ENCODE results near the gene IMMP2L.
"Not testable (repeated sequence)": the region's sequence is repeated elsewhere in the genome, so short reads cannot be mapped to it uniquely, and the experiment has no call there.

Gene IMMP2L

GRCh38 chr7:111474723-111475418, 87.4 kb downstream of the IMMP2L start:
- Mint-ChIP-seq H3K36me3 (ENCODE audit: low read depth) (peaks cover 25% of the 10 kb centered on the region), H3K4me3 (no peak overlapping the region), H3K27me3 (no peaks in the 10 kb centered on the region), H3K27ac (no peak overlapping the region), H3K9me3 (peaks cover 12% of the 10 kb centered on the region), H3K4me1 (no peaks in the 10 kb centered on the region)
- DNase-seq (no peak), ATAC-seq (no peak)

- H3K27ac Mint-ChIP-seq, result no peak overlapping the region
- DNase-seq, result no peak
- no peak overlapping the region for H3K4me3 Mint-ChIP-seq
- no peaks in the 10 kb centered on the region for H3K4me1 Mint-ChIP-seq
- peaks cover 33% of the 10 kb centered on the region for H3K36me3 Mint-ChIP-seq (ENCODE audit: low read depth)
- no peak for ATAC-seq
- peaks cover 14% of the 10 kb centered on the region for H3K9me3 Mint-ChIP-seq
- H3K27me3 Mint-ChIP-seq, result no peaks in the 10 kb centered on the region
Observed at GRCh38 chr7:111473449-111474198, 88.7 kb downstream of the IMMP2L start.

GRCh38 chr7:111470998-111471397, 91.3 kb downstream of the IMMP2L start:
- Mint-ChIP-seq H3K36me3 (ENCODE audit: low read depth) (peaks cover 32% of the 10 kb centered on the region), H3K9me3 (peaks cover 19% of the 10 kb centered on the region), H3K4me1 (no peaks in the 10 kb centered on the region), H3K27me3 (no peaks in the 10 kb centered on the region), H3K4me3 (no peak overlapping the region), H3K27ac (no peak overlapping the region)
- DNase-seq (no peak), ATAC-seq (no peak)

GRCh38 chr7:111469894-111470293, 92.4 kb downstream of the IMMP2L start:
- not testable (repeated sequence) for H3K4me3 Mint-ChIP-seq, H3K4me1 Mint-ChIP-seq, DNase-seq, H3K27me3 Mint-ChIP-seq, H3K27ac Mint-ChIP-seq, ATAC-seq
- Mint-ChIP-seq H3K36me3 (ENCODE audit: low read depth) (peaks cover 32% of the 10 kb centered on the region), H3K9me3 (peaks cover 19% of the 10 kb centered on the region)

GRCh38 chr7:111465774-111466173, 96.5 kb downstream of the IMMP2L start:
- H3K27me3 Mint-ChIP-seq, H3K4me3 Mint-ChIP-seq, ATAC-seq, H3K27ac Mint-ChIP-seq, DNase-seq, H3K4me1 Mint-ChIP-seq: not testable (repeated sequence)
- peaks cover 13% of the 10 kb centered on the region for H3K9me3 Mint-ChIP-seq
- peaks cover 20% of the 10 kb centered on the region for H3K36me3 Mint-ChIP-seq (ENCODE audit: low read depth)

- no peaks in the 10 kb centered on the region for H3K9me3 Mint-ChIP-seq
- no peak overlapping the region for H3K4me3 Mint-ChIP-seq
- H3K4me1 Mint-ChIP-seq, result no peaks in the 10 kb centered on the region
- no peaks in the 10 kb centered on the region for H3K27me3 Mint-ChIP-seq
- DNase-seq (no peak), ATAC-seq (no peak)
- peaks cover 8% of the 10 kb centered on the region for H3K36me3 Mint-ChIP-seq (ENCODE audit: low read depth)
- H3K27ac Mint-ChIP-seq, result no peak overlapping the region
Observed at GRCh38 chr7:111460695-111461094, 101.6 kb downstream of the IMMP2L start.

GRCh38 chr7:111459757-111460280, 102.5 kb downstream of the IMMP2L start:
- ATAC-seq, result no peak

GRCh38 chr7:111459065-111459756, 103.1 kb downstream of the IMMP2L start:
- Mint-ChIP-seq H3K36me3 (ENCODE audit: low read depth) (peaks cover 8% of the 10 kb centered on the region), H3K9me3 (no peaks in the 10 kb centered on the region), H3K27me3 (no peaks in the 10 kb centered on the region), H3K4me1 (no peaks in the 10 kb centered on the region), H3K4me3 (no peak overlapping the region), H3K27ac (no peak overlapping the region)
- DNase-seq (no peak), ATAC-seq (no peak)

More at GRCh38 chr7:111459757-111460280, 102.5 kb downstream of the IMMP2L start:
- peaks cover 8% of the 10 kb centered on the region for H3K36me3 Mint-ChIP-seq (ENCODE audit: low read depth)
- no peak for DNase-seq
- H3K4me1 Mint-ChIP-seq, result no peaks in the 10 kb centered on the region
- no peaks in the 10 kb centered on the region for H3K9me3 Mint-ChIP-seq
- H3K27ac Mint-ChIP-seq, result no peak overlapping the region
- no peak overlapping the region for H3K4me3 Mint-ChIP-seq
- H3K27me3 Mint-ChIP-seq, result no peaks in the 10 kb centered on the region

GRCh38 chr7:111450705-111451104, 111.6 kb downstream of the IMMP2L start:
- H3K27ac Mint-ChIP-seq; H3K36me3 Mint-ChIP-seq (ENCODE audit: low read depth); H3K4me3 Mint-ChIP-seq; H3K27me3 Mint-ChIP-seq; ATAC-seq; H3K4me1 Mint-ChIP-seq; DNase-seq: not testable (repeated sequence)
- peaks cover 11% of the 10 kb centered on the region for H3K9me3 Mint-ChIP-seq

- not testable (repeated sequence) for H3K27me3 Mint-ChIP-seq; H3K27ac Mint-ChIP-seq; H3K9me3 Mint-ChIP-seq; DNase-seq; H3K4me3 Mint-ChIP-seq; ATAC-seq; H3K36me3 Mint-ChIP-seq (ENCODE audit: low read depth); H3K4me1 Mint-ChIP-seq
Observed at GRCh38 chr7:111447502-111447901, 114.8 kb downstream of the IMMP2L start.

- Mint-ChIP-seq H3K4me1 (no peaks in the 10 kb centered on the region), H3K36me3 (ENCODE audit: low read depth) (peaks cover 33% of the 10 kb centered on the region), H3K27me3 (no peaks in the 10 kb centered on the region), H3K9me3 (peaks cover 27% of the 10 kb centered on the region), H3K4me3 (no peak overlapping the region), H3K27ac (no peak overlapping the region)
- ATAC-seq (no peak), DNase-seq (no peak)
Observed at GRCh38 chr7:111439977-111440376, 122.3 kb downstream of the IMMP2L start.

GRCh38 chr7:111438369-111439289, 123.7 kb downstream of the IMMP2L start:
- Mint-ChIP-seq H3K27me3 (no peaks in the 10 kb centered on the region), H3K36me3 (ENCODE audit: low read depth) (peaks cover 39% of the 10 kb centered on the region), H3K9me3 (peaks cover 34% of the 10 kb centered on the region), H3K27ac (no peak overlapping the region), H3K4me1 (no peaks in the 10 kb centered on the region), H3K4me3 (no peak overlapping the region)
- ATAC-seq (no peak), DNase-seq (no peak)

- Mint-ChIP-seq H3K36me3 (ENCODE audit: low read depth) (peaks cover 48% of the 10 kb centered on the region), H3K4me1 (peaks cover 3% of the 10 kb centered on the region), H3K4me3 (no peak overlapping the region), H3K9me3 (peaks cover 41% of the 10 kb centered on the region), H3K27ac (no peak overlapping the region), H3K27me3 (no peaks in the 10 kb centered on the region)
- DNase-seq, result no peak
- no peak for ATAC-seq
Observed at GRCh38 chr7:111437736-111438135, 124.6 kb downstream of the IMMP2L start.

GRCh38 chr7:111436608-111437007, 125.7 kb downstream of the IMMP2L start:
- DNase-seq (no peak), ATAC-seq (no peak)
- H3K27ac Mint-ChIP-seq, result no peak overlapping the region
- peaks cover 3% of the 10 kb centered on the region for H3K4me1 Mint-ChIP-seq
- H3K27me3 Mint-ChIP-seq, result no peaks in the 10 kb centered on the region
- peaks cover 41% of the 10 kb centered on the region for H3K9me3 Mint-ChIP-seq
- peaks cover 51% of the 10 kb centered on the region for H3K36me3 Mint-ChIP-seq (ENCODE audit: low read depth)
- no peak overlapping the region for H3K4me3 Mint-ChIP-seq
